HG03354 (cell line): ENCODE results near the gene HSPG2.
"Not testable (repeated sequence)": the region's sequence is repeated elsewhere in the genome, so short reads cannot be mapped to it uniquely, and the experiment has no call there.

Experiments
- ATAC-seq: cut with Tn5 transposase; IDR thresholded peaks from one replicate; pipeline ENCODE4 v1.9.1; 2021; ENCODE audit warnings: mild to moderate bottlenecking; ENCODE audit not compliant: unreplicated experiment, poor library complexity, severe bottlenecking

Gene HSPG2

GRCh38 chr1:21937034-21937371 lies at the start of gene HSPG2:
Gene HSPG2 (minus strand): TSS chr1:21937310. CDS start chr1:21937217, 93 bp downstream.
- ATAC-seq = no peak

GRCh38 chr1:21986386-21986785 lies 49.3 kb upstream of the HSPG2 start:
- not testable (repeated sequence) for ATAC-seq

- ATAC-seq = not testable (repeated sequence)
These were observed 48.8 kb upstream of the HSPG2 start for GRCh38 chr1:21985893-21986292.

- ATAC-seq = not testable (repeated sequence)
These were observed 46.4 kb upstream of the HSPG2 start for GRCh38 chr1:21983539-21983938.

- not testable (repeated sequence) for ATAC-seq
These were observed 45.0 kb upstream of the HSPG2 start for GRCh38 chr1:21982122-21982521.

GRCh38 chr1:21981253-21981652 lies 44.1 kb upstream of the HSPG2 start:
- not testable (repeated sequence) for ATAC-seq

GRCh38 chr1:21980515-21981220 lies 43.6 kb upstream of the HSPG2 start:
- not testable (repeated sequence) for ATAC-seq

GRCh38 chr1:21978209-21978608 lies 41.1 kb upstream of the HSPG2 start:
- not testable (repeated sequence) for ATAC-seq

- ATAC-seq = not testable (repeated sequence)
These were observed 39.7 kb upstream of the HSPG2 start, which contains the start of gene CELA3B for GRCh38 chr1:21976703-21977239. Gene CELA3B (plus strand): TSS chr1:21977022. CDS start chr1:21977040, 18 bp downstream.

- ATAC-seq = not testable (repeated sequence)
These were observed 38.2 kb upstream of the HSPG2 start for GRCh38 chr1:21975296-21975695.

- ATAC-seq = not testable (repeated sequence)
These were observed 37.6 kb upstream of the HSPG2 start for GRCh38 chr1:21974699-21975098.

GRCh38 chr1:21973948-21974347 lies 36.8 kb upstream of the HSPG2 start:
- ATAC-seq = not testable (repeated sequence)

GRCh38 chr1:21972973-21973441 lies 35.9 kb upstream of the HSPG2 start:
- ATAC-seq = not testable (repeated sequence)

- not testable (repeated sequence) for ATAC-seq
These were observed 33.4 kb upstream of the HSPG2 start for GRCh38 chr1:21970523-21970922.

- ATAC-seq = not testable (repeated sequence)
These were observed 32.0 kb upstream of the HSPG2 start for GRCh38 chr1:21969066-21969465.

GRCh38 chr1:21967216-21967615 lies 30.1 kb upstream of the HSPG2 start:
- not testable (repeated sequence) for ATAC-seq

- ATAC-seq = no peak
These were observed 29.3 kb upstream of the HSPG2 start for GRCh38 chr1:21966247-21967000.

- ATAC-seq = no peak
These were observed 26.5 kb upstream of the HSPG2 start for GRCh38 chr1:21963477-21964217.

- no peak for ATAC-seq
These were observed 24.7 kb upstream of the HSPG2 start for GRCh38 chr1:21961799-21962198.

- no peak for ATAC-seq
These were observed 24.2 kb upstream of the HSPG2 start for GRCh38 chr1:21961337-21961736.
